Activated naive CD8-positive, alpha-beta T cell treated with anti-CD3 and anti-CD28 coated beads, Interleukin-2, amount 10 ng/mL, durations not matched to agents 7 days and 5 days (primary cell): ENCODE data around the gene CNTN1. TPM values are rescaled to one million over a fixed set of nuclear protein-coding genes. Genes with fewer than 3 reads are reported as not detected.
"Not testable (repeated sequence)": the region's sequence is repeated elsewhere in the genome, so short reads cannot be mapped to it uniquely, and the experiment has no call there.

Source experiments
- ATAC-seq: fragments of 150-1000 bp; cut with Tn5 transposase; one replicate; pipeline ENCODE4 v1.10.0; 2021; ENCODE audit warnings: low read depth, moderate library complexity
- POLR2A ChIA-PET: fragments of 350-600 bp; sonication (Branson Sonifier 250); formaldehyde crosslinking; loops from one replicate; lab custom pipeline; 2021; ENCODE audit warnings: antibody characterized with exemption; lab: Charles Lee
- DNase-seq: peaks from one replicate; pipeline ENCODE4 v3.0.0; 2021
- H3K27ac Mint-ChIP-seq: one replicate; pipeline ENCODE4 v1.8.0; 2022; ENCODE audit warnings: mild to moderate bottlenecking, mixed read lengths
- H3K27me3 Mint-ChIP-seq: one replicate; pipeline ENCODE4 v1.8.0; 2022; ENCODE audit warnings: mild to moderate bottlenecking, moderate library complexity, mixed read lengths
- H3K36me3 Mint-ChIP-seq: one replicate; pipeline ENCODE4 v1.8.0; 2021; ENCODE audit warnings: mild to moderate bottlenecking, mixed read lengths
- H3K4me1 Mint-ChIP-seq: one replicate; pipeline ENCODE4 v1.8.0; 2021; ENCODE audit warnings: mixed read lengths
- H3K4me3 Mint-ChIP-seq: one replicate; pipeline ENCODE4 v1.8.0; 2022; ENCODE audit warnings: mild to moderate bottlenecking, moderate library complexity, mixed read lengths
- H3K9me3 Mint-ChIP-seq: one replicate; pipeline ENCODE4 v1.8.0; 2021; ENCODE audit warnings: mixed read lengths
- total RNA-seq, 2 experiments: library from RNA; stranded (reverse); gene quantifications; one replicate each; pipeline ENCODE4 v1.2.3, GENCODE V29; 2021

Gene CNTN1
- total RNA-seq, 2 experiments from 2014 or later: not detected

DNA sequence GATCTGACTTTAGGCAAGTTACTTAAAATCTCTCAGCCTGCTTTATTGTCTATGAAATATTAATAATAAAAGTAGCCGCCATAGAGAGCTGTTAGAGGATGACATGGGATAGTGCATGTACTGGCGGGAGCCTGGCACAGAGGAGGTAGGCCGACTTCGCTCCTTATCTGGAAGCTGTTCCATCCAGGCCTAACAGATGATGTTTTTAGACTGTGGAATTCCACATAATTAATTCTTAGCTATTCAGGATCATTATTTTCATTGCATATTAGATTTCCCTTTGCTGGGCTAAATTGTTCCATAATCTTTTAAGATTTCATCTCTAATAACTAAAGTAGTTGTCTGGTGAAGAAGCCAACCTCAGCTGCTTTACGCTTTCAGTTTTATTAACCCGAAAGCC lies 30.8 kb downstream of the CNTN1 start:
- Mint-ChIP-seq H3K27me3 (no peaks in the 10 kb centered on the region), H3K27ac (no peak overlapping the region), H3K4me1 (no peaks in the 10 kb centered on the region), H3K36me3 (no peaks in the 10 kb centered on the region), H3K9me3 (no peaks in the 10 kb centered on the region), H3K4me3 (no peak overlapping the region)
- DNase-seq (no peak), ATAC-seq (no peak)
- POLR2A ChIA-PET: no interaction called here

DNA sequence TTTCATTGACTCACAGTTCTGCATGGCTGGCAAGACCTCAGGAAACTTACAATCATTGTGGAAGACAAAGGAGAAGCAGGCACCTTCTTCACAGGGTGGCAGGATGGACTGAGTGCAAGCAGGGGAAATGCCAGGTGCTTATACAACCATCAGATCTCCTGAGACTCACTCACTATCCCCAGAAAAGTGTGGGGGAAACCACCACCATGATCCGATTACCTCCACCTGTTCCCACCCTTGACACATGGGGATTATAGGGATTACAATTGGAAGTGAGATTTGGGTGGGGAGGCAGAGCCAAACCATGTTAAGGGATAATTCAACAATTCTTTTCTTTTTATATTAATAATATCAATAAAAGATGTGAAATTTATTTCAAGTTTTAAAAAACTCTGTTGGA lies 34.1 kb downstream of the CNTN1 start:
- H3K4me3 Mint-ChIP-seq: no peak overlapping the region
- POLR2A ChIA-PET: no interaction called here
- no peaks in the 10 kb centered on the region for H3K36me3 Mint-ChIP-seq
- DNase-seq (no peak), ATAC-seq (no peak)
- H3K27me3 Mint-ChIP-seq: no peaks in the 10 kb centered on the region
- H3K4me1 Mint-ChIP-seq: no peaks in the 10 kb centered on the region
- no peaks in the 10 kb centered on the region for H3K9me3 Mint-ChIP-seq
- H3K27ac Mint-ChIP-seq: no peak overlapping the region

DNA sequence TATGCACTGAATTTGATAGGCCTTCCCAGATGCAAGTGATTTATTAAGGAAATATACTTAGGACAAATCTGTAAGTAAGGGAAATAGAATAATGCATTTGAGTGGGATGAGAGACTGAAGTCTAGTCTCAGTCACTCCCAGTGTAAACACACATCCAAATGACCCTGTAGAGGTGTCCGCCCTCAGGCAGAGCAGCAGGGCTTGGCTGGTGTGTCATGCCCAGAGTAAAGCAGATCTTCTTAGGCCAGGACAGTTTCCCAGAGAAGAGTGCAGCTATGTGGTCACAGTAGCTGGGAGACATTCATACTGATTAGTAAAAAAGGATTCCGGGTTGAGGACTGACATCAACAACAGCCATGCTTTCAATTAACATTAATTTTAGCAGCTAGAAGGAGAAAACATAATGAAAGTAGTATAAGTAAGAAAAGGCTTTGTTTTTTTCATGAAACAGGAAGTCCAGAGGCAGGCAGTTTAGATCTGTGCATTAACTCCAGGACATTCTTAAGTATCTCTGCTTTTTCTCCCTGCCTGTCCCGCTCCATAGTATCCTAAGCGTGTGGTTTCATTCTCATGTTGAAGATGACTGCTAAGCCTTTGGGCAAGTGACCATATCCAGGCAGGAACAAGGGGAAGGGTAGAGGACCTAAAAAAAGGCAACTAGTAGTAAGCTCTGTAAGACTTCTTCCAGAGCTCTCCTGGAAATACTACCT lies 35.7 kb downstream of the CNTN1 start:
- no peak for ATAC-seq

DNA sequence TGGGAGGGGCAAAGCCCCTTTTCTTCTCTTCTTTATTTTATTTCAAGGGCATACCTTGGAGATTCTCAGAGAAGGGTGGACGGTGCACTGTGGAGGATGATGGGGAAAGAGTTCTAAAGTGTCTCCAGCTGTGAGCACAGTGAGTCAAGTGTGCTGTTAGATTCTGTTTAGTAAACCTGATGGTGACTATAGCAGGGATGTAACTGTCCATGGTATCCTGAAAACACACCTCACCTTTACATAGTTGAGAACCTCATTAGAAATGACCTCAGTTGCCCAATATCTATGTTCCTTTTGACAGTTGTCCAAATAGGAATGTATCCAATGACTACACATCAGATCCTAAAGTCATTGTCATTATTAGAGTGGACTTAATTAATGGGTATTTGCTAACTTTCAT lies 38.0 kb downstream of the CNTN1 start:
- DNase-seq (no peak), ATAC-seq (no peak)
- Mint-ChIP-seq H3K4me1 (no peaks in the 10 kb centered on the region), H3K9me3 (no peaks in the 10 kb centered on the region), H3K27me3 (no peaks in the 10 kb centered on the region), H3K36me3 (no peaks in the 10 kb centered on the region), H3K27ac (no peak overlapping the region), H3K4me3 (no peak overlapping the region)
- POLR2A ChIA-PET: no interaction called here

More for the DNA sequence above, 35.7 kb downstream of the CNTN1 start:
- Mint-ChIP-seq H3K27ac (no peak overlapping the region), H3K4me1 (no peaks in the 10 kb centered on the region), H3K9me3 (no peaks in the 10 kb centered on the region), H3K36me3 (no peaks in the 10 kb centered on the region), H3K27me3 (no peaks in the 10 kb centered on the region), H3K4me3 (no peak overlapping the region)
- no peak for DNase-seq
- POLR2A ChIA-PET: no interaction called here

DNA sequence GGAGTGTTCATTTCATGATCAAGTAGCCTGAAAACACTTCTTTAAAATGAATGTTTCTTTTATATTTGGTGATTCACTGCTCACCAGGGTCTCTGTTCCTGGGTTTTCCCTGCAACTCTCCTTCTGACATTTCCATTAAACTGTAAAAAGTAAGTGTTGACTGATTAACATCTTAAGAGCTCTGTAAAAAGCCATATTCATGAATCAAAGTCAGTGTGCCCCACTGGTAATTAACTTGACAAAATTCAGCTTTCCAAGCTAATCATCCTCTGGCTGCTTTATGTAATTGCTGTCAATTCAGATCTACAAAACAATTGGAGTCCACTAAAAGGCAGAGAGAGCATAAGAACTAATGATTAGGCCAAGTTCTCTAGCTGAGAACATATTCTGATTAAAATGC lies 41.6 kb downstream of the CNTN1 start:
- Mint-ChIP-seq H3K36me3 (no peaks in the 10 kb centered on the region), H3K27me3 (no peaks in the 10 kb centered on the region), H3K27ac (no peak overlapping the region), H3K4me1 (no peaks in the 10 kb centered on the region), H3K9me3 (no peaks in the 10 kb centered on the region), H3K4me3 (no peak overlapping the region)
- POLR2A ChIA-PET: no interaction called here
- DNase-seq: no peak
- ATAC-seq: no peak

DNA sequence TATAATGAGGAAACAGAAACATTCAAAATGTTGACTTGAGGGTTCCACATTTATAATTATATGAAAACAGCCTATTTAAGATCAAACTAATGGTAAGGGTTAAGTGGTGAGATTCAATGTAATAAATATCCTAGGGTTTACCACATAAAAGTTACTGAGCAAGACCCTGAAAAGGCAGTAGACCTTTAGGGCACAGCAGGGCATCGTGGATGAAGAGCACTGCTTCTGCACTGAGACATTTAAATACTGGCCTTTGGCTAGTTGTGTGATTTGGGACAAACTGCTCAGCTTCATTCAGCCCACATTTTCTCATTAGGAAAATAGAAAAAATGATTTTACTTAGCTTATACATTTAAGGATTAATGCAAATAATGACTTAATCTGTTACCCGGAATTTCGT lies 42.0 kb downstream of the CNTN1 start:
- no peak for DNase-seq
- Mint-ChIP-seq H3K27ac (no peak overlapping the region), H3K4me3 (no peak overlapping the region), H3K27me3 (no peaks in the 10 kb centered on the region), H3K9me3 (no peaks in the 10 kb centered on the region), H3K4me1 (no peaks in the 10 kb centered on the region), H3K36me3 (no peaks in the 10 kb centered on the region)
- no peak for ATAC-seq
- POLR2A ChIA-PET: no interaction called here

DNA sequence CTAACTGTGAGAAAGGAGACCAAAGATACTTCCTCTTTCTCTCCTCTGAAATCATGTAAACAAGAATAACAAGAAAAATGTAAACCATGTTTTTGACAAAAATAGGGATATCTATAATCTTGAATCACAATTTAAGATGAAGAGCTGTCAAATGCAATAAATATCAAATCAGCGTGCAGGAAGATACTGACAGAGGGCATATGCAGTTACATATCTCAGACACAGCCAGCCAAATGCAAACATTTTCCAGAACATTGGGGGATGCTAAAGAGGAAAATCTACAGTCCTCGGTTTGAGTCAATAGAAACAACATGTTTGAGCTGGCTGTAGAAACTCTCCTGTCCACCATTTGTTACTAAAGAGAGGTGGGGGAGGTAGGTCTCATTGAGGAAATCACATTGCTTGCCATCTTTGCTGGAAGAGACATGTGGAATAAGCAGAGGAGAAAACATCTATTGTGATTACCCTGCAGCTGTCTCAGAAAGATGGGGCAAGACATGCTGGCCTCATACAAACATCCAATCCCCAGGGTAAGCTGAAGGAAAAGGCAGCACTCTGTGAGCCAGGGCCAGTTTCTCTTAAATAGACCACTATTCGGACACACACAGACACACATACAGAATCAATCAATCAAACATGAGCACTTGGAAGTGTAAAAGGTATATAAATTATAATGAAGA lies 43.5 kb downstream of the CNTN1 start:
- Mint-ChIP-seq H3K4me1 (no peaks in the 10 kb centered on the region), H3K4me3 (no peak overlapping the region), H3K27ac (no peak overlapping the region), H3K36me3 (no peaks in the 10 kb centered on the region), H3K9me3 (no peaks in the 10 kb centered on the region), H3K27me3 (no peaks in the 10 kb centered on the region)
- POLR2A ChIA-PET: no interaction called here
- no peak for ATAC-seq
- DNase-seq: no peak

DNA sequence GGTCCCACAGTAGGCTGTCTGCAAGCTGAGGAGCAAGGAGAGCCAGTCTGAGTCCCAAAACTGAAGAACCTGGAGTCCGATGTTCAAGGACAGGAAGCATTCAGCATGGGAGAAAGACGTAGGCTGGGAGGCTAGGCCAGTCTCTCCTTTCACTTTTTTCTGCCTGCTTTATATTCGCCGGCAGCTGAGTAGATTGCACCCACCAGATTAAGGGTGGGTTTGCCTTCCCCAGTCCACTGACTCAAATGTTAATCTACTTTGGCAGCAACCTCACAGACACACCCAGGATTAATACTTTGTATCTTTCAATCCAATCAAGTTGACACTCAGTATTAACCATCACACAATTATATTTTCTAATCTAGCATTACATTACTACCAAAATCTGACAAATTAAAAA lies 45.2 kb downstream of the CNTN1 start:
- ATAC-seq, POLR2A ChIA-PET: not testable (repeated sequence)

DNA sequence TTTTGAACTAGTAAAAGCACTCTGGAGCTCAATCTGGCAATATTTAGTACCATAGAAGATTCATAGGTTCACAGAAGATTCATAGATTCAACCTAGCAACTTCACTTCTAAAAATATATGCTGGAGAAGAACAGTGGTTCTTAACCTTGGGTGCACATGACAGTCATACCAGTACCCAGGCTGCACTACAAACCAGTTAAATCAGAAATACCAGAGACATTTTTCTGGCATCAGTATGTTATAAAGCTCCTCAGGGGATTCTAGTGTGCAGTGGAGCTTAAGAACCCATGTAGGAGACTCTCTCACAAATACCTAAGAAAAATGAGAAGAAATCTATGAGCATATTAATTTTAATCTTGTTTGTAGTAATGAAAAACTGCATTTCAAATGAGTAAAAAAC lies 46.6 kb downstream of the CNTN1 start:
- no peaks in the 10 kb centered on the region for H3K4me1 Mint-ChIP-seq
- POLR2A ChIA-PET: no interaction called here
- peaks cover 7% of the 10 kb centered on the region for H3K9me3 Mint-ChIP-seq
- H3K4me3 Mint-ChIP-seq: no peak overlapping the region
- DNase-seq (no peak), ATAC-seq (no peak)
- H3K27ac Mint-ChIP-seq: no peak overlapping the region
- H3K36me3 Mint-ChIP-seq: no peaks in the 10 kb centered on the region
- H3K27me3 Mint-ChIP-seq: no peaks in the 10 kb centered on the region

More for the DNA sequence above, 45.2 kb downstream of the CNTN1 start:
- H3K36me3 Mint-ChIP-seq, H3K4me1 Mint-ChIP-seq, H3K9me3 Mint-ChIP-seq, H3K27ac Mint-ChIP-seq, H3K4me3 Mint-ChIP-seq, H3K27me3 Mint-ChIP-seq, DNase-seq: not testable (repeated sequence)

DNA sequence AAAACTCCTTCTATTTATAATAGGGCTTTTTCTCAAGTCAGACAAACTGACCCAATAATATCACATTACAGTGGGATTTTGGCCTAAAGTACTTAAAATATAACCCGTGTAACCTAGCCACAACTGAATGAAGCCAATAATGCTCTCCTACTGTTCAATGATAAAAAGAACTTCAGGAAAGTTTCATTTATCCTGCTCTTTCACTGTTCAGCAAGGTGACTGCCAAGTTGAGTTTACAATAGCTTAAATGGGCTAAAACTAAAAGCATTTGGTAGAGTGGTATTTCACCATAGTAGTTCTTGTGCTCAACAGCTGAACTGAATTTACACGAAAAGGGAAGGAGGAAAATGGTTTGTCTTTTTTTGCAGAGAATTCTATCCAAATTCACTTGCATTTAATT lies 49.8 kb downstream of the CNTN1 start:
- no peaks in the 10 kb centered on the region for H3K27me3 Mint-ChIP-seq
- DNase-seq (no peak), ATAC-seq (no peak)
- no peaks in the 10 kb centered on the region for H3K36me3 Mint-ChIP-seq
- no peak overlapping the region for H3K4me3 Mint-ChIP-seq
- no peaks in the 10 kb centered on the region for H3K4me1 Mint-ChIP-seq
- H3K27ac Mint-ChIP-seq: no peak overlapping the region
- peaks cover 8% of the 10 kb centered on the region for H3K9me3 Mint-ChIP-seq
- POLR2A ChIA-PET: no interaction called here

DNA sequence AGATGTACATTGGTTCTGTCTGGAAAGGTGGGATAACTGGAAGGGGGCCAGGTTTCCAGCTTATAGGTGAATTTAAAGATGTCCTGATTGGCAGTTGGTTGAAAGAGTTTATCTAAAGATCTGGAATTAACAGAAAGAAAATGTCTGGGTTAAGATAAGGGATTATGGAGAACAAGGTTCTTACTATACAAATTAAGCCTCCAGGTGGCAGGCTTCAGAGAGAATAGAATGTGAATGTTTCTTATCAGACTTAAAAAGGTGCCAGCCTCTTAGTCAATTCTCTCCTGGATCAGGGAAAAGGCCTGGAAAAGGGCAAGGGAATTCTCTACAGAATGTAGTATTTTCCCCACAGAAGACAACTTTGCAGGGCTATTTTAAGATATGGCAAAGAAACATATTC lies 53.1 kb downstream of the CNTN1 start:
- H3K27ac Mint-ChIP-seq: no peak overlapping the region
- H3K36me3 Mint-ChIP-seq: no peaks in the 10 kb centered on the region
- H3K4me1 Mint-ChIP-seq: no peaks in the 10 kb centered on the region
- no peak overlapping the region for H3K4me3 Mint-ChIP-seq
- POLR2A ChIA-PET: no interaction called here
- ATAC-seq (no peak), DNase-seq (no peak)
- no peaks in the 10 kb centered on the region for H3K27me3 Mint-ChIP-seq
- H3K9me3 Mint-ChIP-seq: peaks cover 8% of the 10 kb centered on the region

DNA sequence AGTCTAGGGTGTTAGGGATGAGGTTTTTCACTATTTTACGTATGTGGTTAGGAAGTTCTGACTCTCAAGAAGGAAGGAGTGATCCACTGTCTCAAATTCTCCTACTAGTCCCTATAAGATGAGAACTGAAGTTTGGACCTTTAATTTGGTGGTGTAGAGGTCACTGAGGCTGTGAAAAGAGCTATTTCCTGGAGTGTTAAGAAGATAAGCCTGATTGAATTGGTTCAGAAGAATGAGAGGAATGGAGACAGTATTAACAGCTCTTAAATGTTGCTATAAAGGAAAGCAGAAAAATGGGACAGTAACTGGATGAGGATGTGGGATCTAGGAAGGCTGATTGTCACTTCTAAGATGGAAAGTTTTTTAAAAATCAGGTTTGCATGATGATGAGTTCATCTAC lies 57.6 kb downstream of the CNTN1 start:
- Mint-ChIP-seq H3K4me3 (no peak overlapping the region), H3K36me3 (no peaks in the 10 kb centered on the region), H3K4me1 (no peaks in the 10 kb centered on the region), H3K27ac (no peak overlapping the region), H3K27me3 (no peaks in the 10 kb centered on the region), H3K9me3 (no peaks in the 10 kb centered on the region)
- ATAC-seq (no peak), DNase-seq (no peak)
- POLR2A ChIA-PET: no interaction called here

DNA sequence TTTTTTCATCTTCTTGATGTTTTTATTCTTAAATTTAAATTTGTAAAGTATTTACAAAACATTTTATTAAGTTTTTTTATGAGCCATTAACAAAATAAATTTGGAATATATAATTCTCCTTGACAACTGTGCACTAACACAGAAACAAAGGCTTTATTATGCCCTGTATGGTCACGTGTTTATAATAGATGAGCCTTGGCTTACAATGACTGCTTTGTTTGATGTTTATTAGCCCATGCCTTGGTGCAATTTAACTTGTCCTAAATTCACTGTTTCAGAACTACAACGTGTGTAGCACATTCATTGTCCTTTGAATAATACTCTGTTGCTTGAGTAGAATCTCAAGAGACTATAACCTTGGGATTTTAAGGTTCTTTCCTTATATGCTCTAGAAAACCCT lies 59.8 kb downstream of the CNTN1 start:
- POLR2A ChIA-PET: no interaction called here
- DNase-seq (no peak), ATAC-seq (no peak)
- H3K27me3 Mint-ChIP-seq: no peaks in the 10 kb centered on the region
- H3K4me1 Mint-ChIP-seq: no peaks in the 10 kb centered on the region
- H3K36me3 Mint-ChIP-seq: no peaks in the 10 kb centered on the region
- no peak overlapping the region for H3K27ac Mint-ChIP-seq
- H3K4me3 Mint-ChIP-seq: no peak overlapping the region
- H3K9me3 Mint-ChIP-seq: no peaks in the 10 kb centered on the region

DNA sequence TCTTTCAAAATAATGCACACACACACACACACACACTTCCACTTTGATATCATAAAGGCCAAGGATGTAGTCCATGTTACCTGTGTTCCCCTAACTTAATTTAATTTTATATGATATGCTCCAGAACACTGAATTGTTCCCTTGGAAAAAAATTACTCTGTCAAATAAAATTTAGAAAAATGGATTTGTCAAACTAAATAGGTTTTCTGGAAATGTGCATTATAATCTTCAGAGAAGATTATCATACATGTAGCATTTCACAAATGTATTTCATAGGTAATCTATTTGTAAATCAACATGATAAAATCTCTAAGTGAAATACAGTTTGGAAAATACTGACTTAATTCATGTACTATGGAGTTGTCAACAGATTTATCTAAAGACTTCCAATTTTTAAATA lies 68.6 kb downstream of the CNTN1 start:
- H3K27me3 Mint-ChIP-seq: no peaks in the 10 kb centered on the region
- no peak overlapping the region for H3K4me3 Mint-ChIP-seq
- no peak for DNase-seq

More for the DNA sequence above, 68.6 kb downstream of the CNTN1 start:
- Mint-ChIP-seq H3K4me1 (no peaks in the 10 kb centered on the region), H3K27ac (no peak overlapping the region), H3K36me3 (no peaks in the 10 kb centered on the region), H3K9me3 (peaks cover 1% of the 10 kb centered on the region)
- ATAC-seq: no peak
- POLR2A ChIA-PET: no interaction called here
